ENCODE results near the gene CERS6. TPM values are rescaled to one million over a fixed set of nuclear protein-coding genes. Genes with fewer than 3 reads are reported as not detected.

CERS6 gene
- total and polyA plus RNA-seq, 2 of the 8 experiments (the other 6 are each of a cell fraction or from before 2014, with no cell fraction given) = 6.8 to 28.2 TPM

- no peak overlapping the region for H2BK5ac ChIP-seq (ENCODE audit: low read depth, low read length)
- no peak for DNase-seq (ENCODE audit: low read depth in 1 of 2, low spot score in 2 of 2)
- H4K5ac ChIP-seq (ENCODE audit: insufficient read length, low read depth, low read length) = no peak overlapping the region
- H3K27me3 ChIP-seq (replicated peaks in 1 of 4; ENCODE audit: control insufficient read depth in 3 of 4, extremely low read depth in 1 of 4, insufficient read depth in 3 of 4, low read length in 3 of 4) = no peaks in the 10 kb centered on the region
- H3K4me2 ChIP-seq (ENCODE audit: insufficient read depth in 1 of 2, low read depth in 2 of 2, low read length in 2 of 2) = no peak overlapping the region
- no peak overlapping the region for H3K18ac ChIP-seq (ENCODE audit: extremely low read depth, low read length)
- H4K8ac ChIP-seq (ENCODE audit: extremely low read depth, insufficient read depth, low read length) = no peak overlapping the region
- H2BK12ac ChIP-seq (ENCODE audit: low read depth, low read length) = no peak overlapping the region
- no peak overlapping the region for H3K23ac ChIP-seq (ENCODE audit: insufficient read length)
- no peaks in the 10 kb centered on the region for H3K79me1 ChIP-seq (ENCODE audit: low read depth, low read length)
- H3K56ac ChIP-seq (replicated peaks; ENCODE audit: insufficient read length, low read depth, low read length) = no peak overlapping the region
- H3K4me3 ChIP-seq (ENCODE audit: extremely low read depth in 1 of 4, insufficient read depth in 2 of 4, low read depth in 3 of 4, low read length in 4 of 4) = no peak overlapping the region
- H3K27ac ChIP-seq (ENCODE audit: low read depth, low read length) = no peak overlapping the region
- no peaks in the 10 kb centered on the region for H3K23me2 ChIP-seq (ENCODE audit: low read depth, low read length)
- H2BK15ac ChIP-seq (ENCODE audit: low read length) = no peak overlapping the region
- H3K79me2 ChIP-seq (ENCODE audit: control insufficient read depth in 1 of 2, insufficient read depth in 2 of 2, low read length in 2 of 2) = no peaks in the 10 kb centered on the region
- H3K4ac ChIP-seq (replicated peaks; ENCODE audit: insufficient read length, low read depth, low read length) = no peak overlapping the region
- 74% methylated on average over 2 of the region's 2 CpGs; no CpG with 5 or more reads in 1 of the 2 experiments for WGBS, 2 experiments (ENCODE audit: extremely low coverage in 1 of 2, insufficient coverage in 1 of 2, insufficient read length in 1 of 2, insufficient replicate concordance in 2 of 2, low coverage in 1 of 2, low lambda C conversion rate in 2 of 2, missing lambda C conversion rate in 1 of 2)
- ChIA-PET CTCF (ENCODE audit: partially characterized antibody) (interaction anchor here (0.6 to 4.0 kb wide), 17 partner anchors 9 to 605 kb away, joined by 3 to 22 read pairs (median 6); no protein-coding TSS in a partner anchor), POLR2A (ENCODE audit: partially characterized antibody) (interaction anchor here (0.7 kb wide), 1 partner anchor 438 kb away, joined by 3 read pairs; no protein-coding TSS in a partner anchor)
- H3K4me1 ChIP-seq (replicated peaks in 1 of 4; ENCODE audit: control insufficient read depth in 3 of 4, insufficient read depth in 4 of 4, low read length in 3 of 4) = no peaks in the 10 kb centered on the region
- TF ChIP-seq RXRA (IDR thresholded peaks at IDR 0.05; ENCODE audit: insufficient read depth, low read depth, low read length) (no peak), KDM1A (IDR thresholded peaks at IDR 0.05; ENCODE audit: borderline replicate concordance, low read length) (no peak), HDAC2 (IDR thresholded peaks at IDR 0.05; ENCODE audit: borderline replicate concordance in 1 of 2, low read depth in 2 of 2, low read length in 2 of 2) (no peak), CEBPB (IDR thresholded peaks at IDR 0.05; ENCODE audit: low read depth, low read length) (no peak)
- no peak overlapping the region for H3K9ac ChIP-seq (replicated peaks in 1 of 4; ENCODE audit: extremely low read depth in 1 of 4, low read depth in 3 of 4, low read length in 3 of 4)
- peaks cover 0 to 4% of the 10 kb centered on the region in 2 experiments; a peak in 1 of 4 replicates for H3K9me3 ChIP-seq (ENCODE audit: insufficient read depth in 2 of 2, low read depth in 1 of 2, low read length in 1 of 2)
- H3K36me3 ChIP-seq (ENCODE audit: control insufficient read depth in 2 of 4, insufficient read depth in 4 of 4, low read length in 3 of 4) = peaks cover 0 to 6% (median 3%) of the 10 kb centered on the region in 4 experiments; a peak in 5 of 8 replicates
- H4K20me1 ChIP-seq (replicated peaks in 1 of 2; ENCODE audit: control insufficient read depth in 1 of 2, insufficient read depth in 2 of 2, low read length in 2 of 2) = no peaks in the 10 kb centered on the region
- no peak overlapping the region for H2AK5ac ChIP-seq (ENCODE audit: low read depth, low read length)
- no peak overlapping the region for H2BK20ac ChIP-seq (ENCODE audit: low read length)
- H2BK120ac ChIP-seq (replicated peaks; ENCODE audit: low read depth, low read length) = no peak overlapping the region
- no peak overlapping the region for H4K91ac ChIP-seq (replicated peaks; ENCODE audit: insufficient read length, low read length)
- H3K14ac ChIP-seq (ENCODE audit: insufficient read length) = no peak overlapping the region
- H2AFZ ChIP-seq (ENCODE audit: low read length) = no peak overlapping the region
- FAIRE-seq = no peak
Measured at GRCh38 chr2:168773128-168773527, 317.1 kb downstream of the CERS6 start.
